Transverse colon (tissue), 4 donors: ENCODE results near the gene SBF2. TPM values are rescaled to one million over a fixed set of nuclear protein-coding genes. Genes with fewer than 3 reads are reported as not detected.
"Not testable (repeated sequence)": the region's sequence is repeated elsewhere in the genome, so short reads cannot be mapped to it uniquely, and the experiment has no call there.

Source experiments
- DNase-seq: peaks from one replicate; pipeline ENCODE4 v3.0.0-alpha.2; 2019
- H3K27ac ChIP-seq, 4 donors: fragments of 200-600 bp; sonication (generic); 2 replicates each; pipeline ENCODE4 v1.5.1; 2016 to 2018; ENCODE audit warnings: inconsistent platforms in 4 of 4
- H3K27me3 ChIP-seq: fragments of 200-600 bp; sonication (generic); 2 replicates; pipeline ENCODE4 v1.5.1; 2017; ENCODE audit warnings: inconsistent platforms
- H3K36me3 ChIP-seq, 4 donors: fragments of 200-600 bp; sonication (generic); 2 replicates each; pipeline ENCODE4 v1.5.1; 2017 to 2019; ENCODE audit warnings: inconsistent platforms in 4 of 4
- H3K4me1 ChIP-seq, 4 donors: fragments of 200-600 bp; sonication (generic); 2 replicates each; pipeline ENCODE4 v1.5.1; 2017 to 2020; ENCODE audit warnings: inconsistent platforms in 4 of 4
- H3K4me3 ChIP-seq, 4 donors: fragments of 200-600 bp; sonication (generic); 1 replicate in 1 of 4; 2 replicates in 3 of 4; pipeline versions ENCODE4 v1.5.1 to v1.6.1; 2017 to 2019; ENCODE audit warnings: inconsistent platforms in 4 of 4
- H3K9me3 ChIP-seq, 2 donors: fragments of 200-600 bp; sonication (generic); 2 replicates each; pipeline ENCODE4 v1.5.1; 2017 to 2019; ENCODE audit warnings: inconsistent platforms in 2 of 2
- EP300 ChIP-seq: sonication (generic); formaldehyde crosslinking; IDR thresholded peaks from one replicate; pipeline ENCODE4 v1.6.1; 2017; ENCODE audit warnings: antibody characterized with exemption, low read depth
- POLR2A ChIP-seq: fragments of 450-650 bp; IDR thresholded peaks from one replicate; pipeline ENCODE4 v1.6.1; 2016; ENCODE audit warnings: antibody characterized with exemption, mild to moderate bottlenecking, moderate library complexity
- POLR2AphosphoS5 ChIP-seq, 3 donors: sonication (generic); formaldehyde crosslinking; IDR thresholded peaks; one replicate each; pipeline ENCODE4 v1.6.1; 2016; ENCODE audit warnings: antibody characterized with exemption in 3 of 3
- WGBS, 2 donors: methylation state at CpG; one replicate each; pipeline ENCODE4 v1.1.5; 2018; ENCODE audit warnings: low coverage in 1 of 2; 5-methylcytosine and 5-hydroxymethylcytosine counted together
- in situ Hi-C, 4 donors: fragments of 200-750 bp; cut with MboI; loops; one replicate each; pipeline versions ENCODE4 v1.15.0 to v1.15.1; 2017; ENCODE audit warnings: low sequenced_read_pairs in 3 of 4, low pct_ligation_motif_present in 1 of 4, low pct_unique_long_range_greater_than_20kb in 1 of 4
- intact Hi-C: fragments of 100-400 bp; cut with DNase I; formaldehyde crosslinking; loops from one replicate; pipeline ENCODE4 v1.15.1; 2023; ENCODE audit warnings: low total_unique reads
- total RNA-seq, 4 donors: library from RNA; depleted of rRNA; stranded (reverse); fragments of >200 nt; gene quantifications; one replicate each; pipeline ENCODE4 v1.1.0, GENCODE V29; 2016
- TF ChIP-seq, protein P1 (sequence below), 5 experiments: fragments of 200-600 bp in 3 of 5; fragments of 450-650 bp in 2 of 5; sonication (generic) in 3 of 5; IDR thresholded peaks; 1 replicate in 2 of 5; 2 replicates in 3 of 5; pipeline ENCODE4 v1.5.1; 2016 to 2017; ENCODE audit warnings: antibody characterized with exemption in 5 of 5, inconsistent platforms in 3 of 5, mild to moderate bottlenecking in 2 of 5, moderate library complexity in 1 of 5

SBF2 gene
- total RNA-seq, 4 donors from 2014 or later, result 46.4 to 71.0 (median 54.8) TPM

DNA sequence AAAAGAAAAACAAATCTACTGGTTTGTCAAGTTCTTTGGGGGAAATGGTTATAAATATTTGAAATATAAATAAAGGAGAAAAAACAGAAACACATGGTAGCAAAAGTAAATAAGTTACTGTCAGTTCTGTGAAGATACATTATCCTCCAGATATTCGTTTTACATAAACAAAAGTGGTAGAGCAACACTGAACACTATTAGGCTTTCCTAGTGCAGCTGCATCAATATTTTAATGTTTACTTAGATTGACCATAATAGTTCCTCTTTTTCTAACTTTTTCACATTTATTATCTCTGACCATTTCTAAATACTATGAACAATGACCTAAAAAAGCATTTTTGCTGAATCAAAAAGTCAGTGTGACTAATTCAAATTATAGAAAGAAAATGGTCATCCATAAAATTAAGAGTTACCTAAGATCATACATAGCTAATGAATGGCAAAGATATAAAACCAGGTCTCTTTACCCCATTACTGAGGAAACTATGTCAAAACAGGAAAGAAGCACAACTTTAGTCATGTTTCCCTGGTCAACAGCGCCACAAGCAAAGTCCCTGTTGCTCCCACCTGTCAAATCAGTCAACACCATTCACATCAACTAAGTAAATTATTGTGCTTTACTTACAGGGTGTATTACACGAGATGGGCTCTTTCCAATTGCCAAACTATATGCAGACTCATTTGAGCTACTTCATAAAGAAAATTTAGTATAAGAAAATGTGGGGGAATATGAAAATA, 38.5 kb downstream of the SBF2 start:
- in situ Hi-C loops (no loop called here), intact Hi-C loops (no loop called here)
- 67 to 72% methylated on average over 3 of the region's 3 CpGs for WGBS, 2 donors
- no peak for DNase-seq
- no peak for TF ChIP-seq POLR2A
- TF ChIP-seq EP300, result no peak
- no peak for TF ChIP-seq POLR2AphosphoS5 (IDR thresholded peaks at IDR 0.05)
- TF ChIP-seq, protein P1, sequence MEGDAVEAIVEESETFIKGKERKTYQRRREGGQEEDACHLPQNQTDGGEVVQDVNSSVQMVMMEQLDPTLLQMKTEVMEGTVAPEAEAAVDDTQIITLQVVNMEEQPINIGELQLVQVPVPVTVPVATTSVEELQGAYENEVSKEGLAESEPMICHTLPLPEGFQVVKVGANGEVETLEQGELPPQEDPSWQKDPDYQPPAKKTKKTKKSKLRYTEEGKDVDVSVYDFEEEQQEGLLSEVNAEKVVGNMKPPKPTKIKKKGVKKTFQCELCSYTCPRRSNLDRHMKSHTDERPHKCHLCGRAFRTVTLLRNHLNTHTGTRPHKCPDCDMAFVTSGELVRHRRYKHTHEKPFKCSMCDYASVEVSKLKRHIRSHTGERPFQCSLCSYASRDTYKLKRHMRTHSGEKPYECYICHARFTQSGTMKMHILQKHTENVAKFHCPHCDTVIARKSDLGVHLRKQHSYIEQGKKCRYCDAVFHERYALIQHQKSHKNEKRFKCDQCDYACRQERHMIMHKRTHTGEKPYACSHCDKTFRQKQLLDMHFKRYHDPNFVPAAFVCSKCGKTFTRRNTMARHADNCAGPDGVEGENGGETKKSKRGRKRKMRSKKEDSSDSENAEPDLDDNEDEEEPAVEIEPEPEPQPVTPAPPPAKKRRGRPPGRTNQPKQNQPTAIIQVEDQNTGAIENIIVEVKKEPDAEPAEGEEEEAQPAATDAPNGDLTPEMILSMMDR (IDR thresholded peaks at IDR 0.05), result no peak
- peaks cover 0 to 11% (median 0%) of the 10 kb centered on the region in 4 donors for H3K4me1 ChIP-seq
- no peaks in the 10 kb centered on the region for H3K27me3 ChIP-seq
- H3K27ac ChIP-seq, result no peak overlapping the region
- H3K9me3 ChIP-seq, result no peaks in the 10 kb centered on the region
- H3K4me3 ChIP-seq, result no peak overlapping the region
- no peaks in the 10 kb centered on the region for H3K36me3 ChIP-seq

DNA sequence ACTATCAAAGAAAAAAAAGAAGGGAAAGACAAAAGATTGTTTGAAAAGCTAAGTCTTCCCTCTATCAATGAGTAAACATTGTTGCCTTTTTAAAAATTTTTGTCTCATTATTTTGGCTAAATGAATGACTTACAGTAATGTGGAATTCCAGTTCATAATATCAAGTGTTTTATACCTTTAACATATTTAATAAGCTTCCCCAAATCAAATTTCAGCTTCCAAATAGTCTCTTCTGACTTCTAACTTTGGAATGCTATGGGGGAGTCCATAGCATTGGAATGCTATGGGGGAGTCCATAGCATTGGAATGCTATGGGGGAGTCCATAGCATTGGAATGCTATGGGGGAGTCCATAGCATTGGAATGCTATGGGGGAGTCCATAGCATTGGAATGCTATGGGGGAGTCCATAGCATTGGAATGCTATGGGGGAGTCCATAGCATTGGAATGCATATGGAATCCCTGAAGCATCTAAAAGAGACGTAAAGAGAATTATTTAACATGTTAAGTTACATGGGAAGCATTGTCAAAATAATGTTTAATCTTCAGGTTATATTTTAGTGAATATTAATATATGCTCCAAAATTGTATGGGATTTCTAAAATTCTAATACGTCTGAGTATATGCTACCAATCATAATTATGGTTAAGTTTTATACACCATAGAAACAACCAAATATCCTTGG, 44.4 kb downstream of the SBF2 start:
- H3K9me3 ChIP-seq, H3K27ac ChIP-seq, intact Hi-C loops, H3K36me3 ChIP-seq, H3K4me1 ChIP-seq, H3K27me3 ChIP-seq, H3K4me3 ChIP-seq, in situ Hi-C loops, DNase-seq: not testable (repeated sequence)
- WGBS, 2 donors, result 93 to 94% methylated on average over 2 of the region's 2 CpGs

DNA sequence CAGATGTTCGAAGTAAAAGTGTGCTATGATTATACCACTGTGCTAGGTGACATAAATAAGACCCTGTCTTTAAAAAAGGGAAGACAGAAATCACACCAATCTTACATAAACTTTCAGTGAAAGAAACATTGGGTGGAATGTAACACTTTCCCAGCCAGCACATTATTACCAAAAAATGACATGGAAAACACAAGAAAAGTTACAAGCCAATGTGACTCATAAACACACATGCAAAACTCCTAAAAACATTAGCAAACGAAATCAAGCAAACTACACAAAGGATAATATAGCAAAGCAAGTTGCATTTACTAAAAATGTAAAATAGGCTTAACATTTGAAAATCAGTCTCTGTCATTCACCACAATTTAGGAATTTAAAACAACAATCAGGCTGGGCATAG, 47.0 kb downstream of the SBF2 start:
- TF ChIP-seq, protein P1 (IDR thresholded peaks at IDR 0.05), result no peak
- TF ChIP-seq POLR2AphosphoS5 (IDR thresholded peaks at IDR 0.05) (no peak), EP300 (no peak), POLR2A (no peak)
- no peak for DNase-seq
- H3K4me3 ChIP-seq, result no peak overlapping the region
- in situ Hi-C loops, result no loop called here
- H3K27me3 ChIP-seq, result no peaks in the 10 kb centered on the region
- H3K9me3 ChIP-seq, result no peaks in the 10 kb centered on the region
- no peak overlapping the region for H3K27ac ChIP-seq
- WGBS, 2 donors, result 62 to 93% methylated on average over 2 of the region's 2 CpGs
- peaks cover 0 to 7% (median 0%) of the 10 kb centered on the region in 4 donors for H3K4me1 ChIP-seq
- H3K36me3 ChIP-seq, result no peaks in the 10 kb centered on the region
- intact Hi-C loops, result no loop called here

DNA sequence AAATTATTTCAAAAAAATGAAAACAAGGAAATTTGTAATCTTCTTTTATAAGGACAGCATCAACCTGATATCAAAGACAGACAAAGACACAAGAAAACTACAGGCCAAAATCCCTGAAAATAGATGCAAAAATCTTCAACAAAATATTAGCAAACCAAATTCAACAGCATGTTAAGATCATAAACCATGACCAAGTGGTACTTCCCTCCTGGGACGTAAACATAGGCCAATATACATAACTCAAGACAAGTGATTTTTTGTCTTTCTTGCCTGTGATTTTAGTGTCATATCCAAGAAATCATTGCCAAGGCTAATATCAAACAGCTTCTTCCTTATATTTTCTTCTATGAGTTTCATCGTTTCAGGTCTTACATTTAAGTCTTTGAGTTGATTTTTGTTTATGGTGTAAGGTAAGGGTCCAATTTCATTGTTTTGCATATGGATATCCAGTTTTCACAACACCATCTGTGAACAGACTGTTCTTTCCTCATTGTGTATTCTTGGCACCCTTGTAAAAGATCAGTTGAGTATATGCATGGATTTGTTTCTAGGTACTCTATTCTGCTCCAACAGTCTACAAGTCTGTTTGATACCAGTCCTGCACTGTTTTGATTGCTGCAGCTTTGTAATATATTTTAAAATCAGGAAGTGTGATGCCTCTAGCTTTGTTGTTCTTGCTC, 50.0 kb downstream of the SBF2 start:
- 87 to 94% methylated on average over 2 of the region's 2 CpGs for WGBS, 2 donors
- no peak overlapping the region for H3K27ac ChIP-seq
- DNase-seq, result no peak
- peaks cover 0 to 7% (median 0%) of the 10 kb centered on the region in 4 donors for H3K4me1 ChIP-seq
- intact Hi-C loops, result no loop called here
- no peaks in the 10 kb centered on the region for H3K36me3 ChIP-seq
- TF ChIP-seq, protein P1 (IDR thresholded peaks at IDR 0.05), result no peak
- TF ChIP-seq POLR2AphosphoS5 (IDR thresholded peaks at IDR 0.05) (no peak), POLR2A (no peak), EP300 (no peak)
- no peaks in the 10 kb centered on the region for H3K27me3 ChIP-seq
- no peak overlapping the region for H3K4me3 ChIP-seq
- H3K9me3 ChIP-seq, result no peaks in the 10 kb centered on the region
- in situ Hi-C loops, result no loop called here
